Heart left ventricle (tissue), 16 donors: ENCODE measurements around the gene TAF1B. TPM values are rescaled to one million over a fixed set of nuclear protein-coding genes. Genes with fewer than 3 reads are reported as not detected.

Experiments used
- ATAC-seq, 4 donors: fragments of 200-7000 bp; cut with Tn5 transposase; one replicate each; pipeline ENCODE4 v1.9.1; 2020 to 2022; ENCODE audit warnings: moderate library complexity in 4 of 4, mild to moderate bottlenecking in 3 of 4, moderate number of reproducible peaks in 1 of 4
- DNase-seq, 5 donors: peaks; one replicate each; pipeline ENCODE4 v3.0.0-alpha.2; 2020
- H3K27ac ChIP-seq, 12 donors: fragments of 200-600 bp; sonication (generic) in 4 of 12; one replicate each; pipeline versions ENCODE4 v1.5.0 to v1.8.0; 2016 to 2022; ENCODE audit warnings: mild to moderate bottlenecking in 2 of 12
- H3K27me3 ChIP-seq, 9 donors: fragments of 200-600 bp; sonication (generic) in 2 of 9; one replicate each; pipeline versions ENCODE4 v1.5.1 to v1.8.0; 2016 to 2022; ENCODE audit warnings: mild to moderate bottlenecking in 3 of 9
- H3K36me3 ChIP-seq, 9 donors: fragments of 200-600 bp; sonication (generic) in 2 of 9; one replicate each; pipeline versions ENCODE4 v1.5.0 to v1.8.0; 2018 to 2022; ENCODE audit warnings: mild to moderate bottlenecking in 2 of 9
- H3K4me1 ChIP-seq, 12 donors: fragments of 200-600 bp; sonication (generic) in 4 of 12; one replicate each; pipeline versions ENCODE4 v1.5.0 to v1.8.0; 2016 to 2022; ENCODE audit warnings: mild to moderate bottlenecking in 3 of 12
- H3K4me3 ChIP-seq, 12 donors: fragments of 200-600 bp; sonication (generic) in 4 of 12; one replicate each; pipeline versions ENCODE4 v1.5.0 to v1.8.0; 2017 to 2022; ENCODE audit warnings: mild to moderate bottlenecking in 9 of 12, moderate library complexity in 4 of 12
- H3K9me3 ChIP-seq, 12 donors: fragments of 200-600 bp; sonication (generic) in 4 of 12; one replicate each; pipeline versions ENCODE4 v1.5.0 to v1.8.0; 2016 to 2022; ENCODE audit warnings: mild to moderate bottlenecking in 1 of 12
- CTCF ChIP-seq, 12 donors: fragments of 200-600 bp; sonication (generic) in 4 of 12; IDR thresholded peaks; one replicate each; pipeline versions ENCODE4 v1.5.0 to v1.8.0; 2018 to 2022; ENCODE audit warnings: antibody characterized with exemption in 12 of 12, mild to moderate bottlenecking in 5 of 12
- POLR2A ChIP-seq, 2 donors: fragments of 450-650 bp; IDR thresholded peaks; one replicate each; pipeline ENCODE4 v1.6.1; 2017; ENCODE audit warnings: antibody characterized with exemption in 2 of 2, mild to moderate bottlenecking in 2 of 2, moderate library complexity in 2 of 2
- WGBS, 4 donors: extraction: QIAGEN DNeasy Blood & Tissue Kit in 2 of 4; methylation state at CpG; one replicate each; pipeline versions ENCODE4 v1.1.5 to v1.1.7; 2013 to 2018; 5-methylcytosine and 5-hydroxymethylcytosine counted together
- intact Hi-C, 10 donors: fragments of 100-400 bp; cut with DNase I; formaldehyde crosslinking; loops; one replicate each; pipeline versions ENCODE4 v1.11.1 to v1.14.2; 2022
- polyA plus RNA-seq, 2 donors: library from polyadenylated mRNA; stranded (reverse); fragments of 200-250 nt; gene quantifications; one replicate each; pipeline ENCODE4 v1.2.3, GENCODE V29; 2013
- total RNA-seq, 9 donors: library from RNA; depleted of rRNA in 2 of 9; stranded (reverse); fragments of >200 nt in 2 of 9; fragmentation: NEBNext Ultra II Directional in 3 of 9; extraction: Animal tissue kit (Norgen Biotek cat#: 25700) in 3 of 9; gene quantifications; one replicate each; pipeline versions ENCODE4 v1.1.0 to v1.2.4, GENCODE V29; 2016 to 2023
- donor health status: ischemic (EF 13 %, LVEDD 7.1; RV severe dilation, severe dysfunction).
- donor health status: healthy with polysubstance abuse.
- donor health status: DM: no; HTN: yes; CAD: no.
- donor health status: DM: no; HTN: no; CAD: no.
- donor health status: ischemic (EF 25% LVEDD 6.9; RV normal size, moderate dysfunction).
- donor health status: ischemic (EF 25% LVEDD 5.7; RV mildly dilated, moderate dysfunction).
- donor health status: healthy.
- donor health status: DM: yes; HTN: yes; CAD: no.
- donor health status: ischemic (EF 35%, LVEDD 5.7; RV mildly dilated, moderate dysfunction).
- donor health status: nonischemic (EF 11% LVEDD 7.7; RV severe dilation, severe dysfunction).
- donor health status: DM: yes; HTN: yes; CAD: no.
- donor health status: PGD.
- donor health status: ischemic (EF 29% LVEDD 5.4; RV normal size, mild dysfunction).
- donor health status: nonischemic (EF 23%, LVEDD 6.1; RV moderate dilation, normal function).

The TAF1B gene
- total and polyA plus RNA-seq, 11 donors: 1.1 to 13.9 (median 4.7) TPM

DNA sequence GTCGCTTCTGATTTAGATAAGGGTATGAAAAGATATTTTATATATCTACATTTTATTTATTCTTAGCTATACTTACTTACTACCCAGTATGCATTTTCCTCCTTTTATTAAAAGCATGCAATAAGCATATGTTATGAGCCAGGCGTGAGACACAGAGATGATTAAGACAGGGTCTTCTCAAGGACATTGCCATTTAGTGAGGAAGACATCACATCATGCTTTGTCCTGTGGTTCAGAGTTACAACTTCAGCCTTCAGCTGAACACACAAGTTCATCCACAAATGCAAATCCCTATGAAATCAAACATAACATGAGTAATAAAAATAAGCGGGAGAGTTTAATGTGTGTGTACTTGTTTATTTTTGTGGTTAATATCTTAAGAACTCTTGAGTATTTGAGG is 138.4 kb downstream of the TAF1B start:
- no peak overlapping the region for H3K4me3 ChIP-seq
- H3K36me3 ChIP-seq: no peaks in the 10 kb centered on the region
- no peak for DNase-seq
- intact Hi-C loops: loop anchor here in 3 of 10 donors (10.0 kb wide), 3 partner anchors 137 to 453 kb away; partner anchors contain the start of gene TAF1B (in 1 of the 3)
- H3K27me3 ChIP-seq: no peaks in the 10 kb centered on the region
- no peaks in the 10 kb centered on the region for H3K9me3 ChIP-seq
- no peak for TF ChIP-seq CTCF (IDR thresholded peaks at IDR 0.05)
- WGBS, 4 donors: 95 to 96% (median 95%) methylated on average over 3 of the region's 3 CpGs
- ATAC-seq: no peak
- H3K27ac ChIP-seq: no peak overlapping the region
- H3K4me1 ChIP-seq: peaks cover 0 to 38% (median 19%) of the 10 kb centered on the region in 12 donors

DNA sequence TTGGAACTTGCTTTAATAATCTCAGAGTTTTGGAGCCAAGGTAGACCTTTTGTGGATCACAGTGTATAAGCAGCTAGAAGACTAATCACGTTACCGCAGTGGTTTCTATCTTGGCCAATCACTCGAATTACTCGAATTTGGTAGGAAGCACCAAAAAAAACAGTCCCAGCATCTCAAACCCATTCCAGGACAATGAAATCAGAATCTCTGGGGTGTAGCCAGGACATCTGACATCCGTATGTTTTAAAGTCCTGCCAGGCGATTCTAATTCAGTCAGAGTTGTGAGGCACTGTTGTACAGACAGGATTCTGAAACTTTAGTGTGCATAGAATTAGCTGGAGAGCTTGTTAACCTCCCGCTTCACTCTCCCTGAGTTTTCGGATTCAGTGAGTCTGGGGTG is 139.0 kb downstream of the TAF1B start:
- 53 to 70% (median 61%) methylated on average over 8 of the region's 8 CpGs for WGBS, 4 donors
- TF ChIP-seq CTCF (IDR thresholded peaks at IDR 0.05): no peak
- TF ChIP-seq POLR2A (IDR thresholded peaks at IDR 0.05): no peak
- ATAC-seq (peak; percentile 27 to 82 (median 76)), DNase-seq (peak in 1 of 5 donors; percentile 38)
- no peaks in the 10 kb centered on the region for H3K36me3 ChIP-seq
- H3K4me3 ChIP-seq: no peak overlapping the region
- H3K4me1 ChIP-seq: peaks cover 0 to 38% (median 18%) of the 10 kb centered on the region in 12 donors
- H3K9me3 ChIP-seq: no peaks in the 10 kb centered on the region
- intact Hi-C loops: loop anchor here in 3 of 10 donors (10.0 kb wide), 3 partner anchors 137 to 453 kb away; partner anchors contain the start of gene TAF1B (in 1 of the 3)
- no peaks in the 10 kb centered on the region for H3K27me3 ChIP-seq
- H3K27ac ChIP-seq: peak overlapping the region in 2 of 12 donors; percentile 51

GRCh38 chr2:9982891-9983290 is 139.6 kb downstream of the TAF1B start:
- 91 to 94% (median 92%) methylated on average over 10 of the region's 10 CpGs for WGBS, 4 donors
- H3K36me3 ChIP-seq: no peaks in the 10 kb centered on the region
- H3K4me1 ChIP-seq: peaks cover 0 to 38% (median 18%) of the 10 kb centered on the region in 12 donors
- no peaks in the 10 kb centered on the region for H3K9me3 ChIP-seq
- intact Hi-C loops: loop anchor here in 4 of 10 donors (1.0 to 10.0 kb wide), 4 partner anchors 65 to 452 kb away; partner anchors contain the start of gene TAF1B (in 1 of the 4)
- H3K4me3 ChIP-seq: no peak overlapping the region
- no peak for DNase-seq
- no peak for ATAC-seq
- H3K27me3 ChIP-seq: no peaks in the 10 kb centered on the region
- TF ChIP-seq CTCF (IDR thresholded peaks at IDR 0.05) (no peak), POLR2A (IDR thresholded peaks at IDR 0.05) (no peak)
- peak overlapping the region in 2 of 12 donors; percentile 51 for H3K27ac ChIP-seq

DNA sequence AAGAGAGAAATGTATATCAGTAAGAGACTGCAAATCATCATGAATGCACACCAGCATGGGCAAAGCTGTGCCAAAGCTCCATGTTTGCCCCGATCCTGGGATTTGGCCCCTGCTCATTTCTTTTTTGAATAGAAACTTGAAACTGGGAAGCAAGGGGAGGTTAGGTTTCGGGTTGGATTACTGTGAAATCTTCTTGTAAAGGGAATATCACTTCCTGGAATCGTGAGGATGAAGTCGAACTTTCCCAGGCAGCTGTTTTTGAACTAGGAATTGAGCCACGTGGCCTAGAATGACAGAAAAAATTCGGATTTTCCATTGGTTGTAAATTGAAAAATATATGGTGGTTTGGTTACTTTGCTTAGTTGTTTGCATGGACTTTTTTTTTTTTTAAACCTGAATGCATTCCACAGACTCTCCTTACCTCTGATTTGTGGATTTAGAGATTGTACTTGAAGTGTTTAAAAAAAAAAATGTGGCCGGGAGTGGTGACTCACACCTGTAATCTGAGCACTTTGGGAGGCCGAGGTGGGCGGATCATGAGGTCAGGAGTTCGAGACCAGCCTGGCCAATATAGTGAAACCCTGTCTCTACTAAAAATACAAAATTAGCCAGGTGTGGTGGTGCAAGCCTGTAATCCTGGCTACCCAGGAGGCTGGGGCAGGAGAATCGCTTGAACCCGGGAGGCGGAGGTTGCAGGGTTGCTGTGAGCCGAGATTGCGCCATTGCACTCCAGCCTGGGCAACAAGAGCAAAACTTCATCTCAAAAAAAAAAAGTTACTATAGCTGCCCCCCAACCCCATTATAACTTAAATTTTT is 140.3 kb downstream of the TAF1B start:
- Histone ChIP-seq H3K27ac (peak overlapping the region in 4 of 12 donors; percentile 37 to 74 (median 49)), H3K9me3 (no peaks in the 10 kb centered on the region), H3K36me3 (no peaks in the 10 kb centered on the region), H3K4me1 (peaks cover 0 to 38% (median 18%) of the 10 kb centered on the region in 12 donors), H3K27me3 (no peaks in the 10 kb centered on the region), H3K4me3 (no peak overlapping the region)
- DNase-seq (no peak), ATAC-seq (no peak)
- intact Hi-C loops: loop anchor here in 8 of 10 donors (1.0 to 10.0 kb wide), 7 partner anchors 61 to 451 kb away; partner anchors contain the start of gene TAF1B (in 1 of the 8)
- WGBS, 4 donors: 60 to 78% (median 68%) methylated on average over 15 of the region's 15 CpGs
- TF ChIP-seq POLR2A (IDR thresholded peaks at IDR 0.05): no peak
- TF ChIP-seq CTCF (IDR thresholded peaks at IDR 0.05): no peak
